Testis (tissue), 3 donors: Measurements from ENCODE around the gene IRF8. TPM values are rescaled to one million over a fixed set of nuclear protein-coding genes. Genes with fewer than 3 reads are reported as not detected.

Experiments used
- DNase-seq: peaks from one replicate; pipeline ENCODE4 v3.0.0-alpha.2; 2019
- H3K27ac ChIP-seq, 2 donors: fragments of 200-600 bp; sonication (generic); one replicate each; pipeline ENCODE4 v1.5.1; 2019
- H3K27me3 ChIP-seq: fragments of 200-600 bp; sonication (generic); one replicate; pipeline ENCODE4 v1.5.1; 2019
- H3K36me3 ChIP-seq: fragments of 200-600 bp; sonication (generic); one replicate; pipeline ENCODE4 v1.5.1; 2017; ENCODE audit warnings: low read depth; ENCODE audit errors: missing control alignments
- H3K4me1 ChIP-seq: fragments of 200-600 bp; sonication (generic); one replicate; pipeline ENCODE4 v1.5.1; 2019
- H3K4me3 ChIP-seq, 2 donors: fragments of 200-600 bp; sonication (generic); one replicate each; pipeline ENCODE4 v1.5.1; 2017 to 2019
- H3K9me3 ChIP-seq: fragments of 200-600 bp; sonication (generic); one replicate; pipeline ENCODE4 v1.5.1; 2017
- POLR2A ChIP-seq: fragments of 450-650 bp; IDR thresholded peaks from one replicate; pipeline ENCODE4 v1.6.1; 2017; ENCODE audit warnings: antibody characterized with exemption, mild to moderate bottlenecking, moderate library complexity
- WGBS, 2 donors: methylation state at CpG; one replicate each; pipeline ENCODE4 v1.1.5; 2018; 5-methylcytosine and 5-hydroxymethylcytosine counted together
- intact Hi-C: fragments of 100-400 bp; cut with DNase I; formaldehyde crosslinking; loops from one replicate; pipeline ENCODE4 v1.15.1; 2023; ENCODE audit warnings: low total_unique reads
- polyA plus RNA-seq: library from polyadenylated mRNA; stranded (reverse); fragments of 350-450 nt; fragmentation: Illumina TruSeq; extraction: RNeasy Lipid Tissue Mini Kit (QIAGEN cat#74804); gene quantifications from one replicate; pipeline ENCODE4 v1.2.3, GENCODE V29; 2014; ENCODE audit warnings: low read depth, low replicate concordance; ENCODE audit not compliant: insufficient read depth
- total RNA-seq, 2 donors: library from RNA; depleted of rRNA; stranded (reverse); fragments of >200 nt; gene quantifications; one replicate each; pipeline ENCODE4 v1.2.3, GENCODE V29; 2016
- TF ChIP-seq, protein P1 (sequence below), 3 experiments: fragments of 450-650 bp in 2 of 3; fragments of 200-600 bp in 1 of 3; sonication (generic) in 1 of 3; IDR thresholded peaks; one replicate each; pipeline ENCODE4 v1.5.1; 2016 to 2019; ENCODE audit warnings: antibody characterized with exemption in 3 of 3, mild to moderate bottlenecking in 2 of 3, moderate library complexity in 1 of 3

IRF8 gene
- total and polyA plus RNA-seq, 3 donors from 2014 or later = 7.2 to 15.0 (median 14.0) TPM

DNA sequence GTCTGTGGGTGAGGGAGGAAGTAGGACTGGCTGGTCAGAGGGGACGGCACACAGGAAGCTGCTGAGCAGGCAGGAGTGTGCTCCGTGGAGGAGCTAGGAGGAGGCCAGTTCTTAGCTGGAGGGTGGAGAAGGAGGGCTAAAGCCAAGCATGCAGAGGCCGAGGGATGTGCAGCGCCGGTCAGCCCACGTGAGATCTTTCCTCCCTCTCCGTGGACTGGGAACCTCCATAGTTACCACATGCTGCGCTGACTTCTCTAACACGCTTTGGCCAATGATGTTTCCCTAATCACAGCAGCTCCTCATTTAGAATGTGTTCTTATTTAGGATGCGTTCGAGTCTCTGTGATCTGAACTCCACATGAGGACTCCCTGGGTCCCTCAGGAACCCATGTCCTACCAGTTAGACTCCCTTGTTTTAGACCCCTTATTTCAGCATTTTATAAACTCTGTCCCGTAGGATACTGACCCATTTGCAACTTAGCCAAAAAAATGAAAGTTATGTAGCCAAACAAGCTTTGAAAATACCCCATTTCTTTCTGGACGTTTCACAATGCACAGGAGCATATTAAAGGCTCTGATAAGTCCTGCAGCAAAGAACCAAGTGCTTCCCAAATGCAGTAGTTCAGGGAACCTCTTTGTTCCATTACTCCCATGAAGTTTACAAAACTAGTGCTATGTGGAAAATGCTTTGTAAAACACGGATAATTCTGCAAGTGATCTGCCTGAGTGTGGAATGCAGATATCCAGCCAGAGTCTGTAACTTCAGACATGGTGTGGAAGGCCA, 51.4 kb downstream of the IRF8 start:
- DNase-seq = no peak
- H3K36me3 ChIP-seq = no peaks in the 10 kb centered on the region
- 61 to 62% methylated on average over 14 of the region's 14 CpGs for WGBS, 2 donors
- intact Hi-C loops = no loop called here
- no peaks in the 10 kb centered on the region for H3K27me3 ChIP-seq
- H3K9me3 ChIP-seq = no peaks in the 10 kb centered on the region
- no peak for TF ChIP-seq POLR2A
- TF ChIP-seq, protein P1, sequence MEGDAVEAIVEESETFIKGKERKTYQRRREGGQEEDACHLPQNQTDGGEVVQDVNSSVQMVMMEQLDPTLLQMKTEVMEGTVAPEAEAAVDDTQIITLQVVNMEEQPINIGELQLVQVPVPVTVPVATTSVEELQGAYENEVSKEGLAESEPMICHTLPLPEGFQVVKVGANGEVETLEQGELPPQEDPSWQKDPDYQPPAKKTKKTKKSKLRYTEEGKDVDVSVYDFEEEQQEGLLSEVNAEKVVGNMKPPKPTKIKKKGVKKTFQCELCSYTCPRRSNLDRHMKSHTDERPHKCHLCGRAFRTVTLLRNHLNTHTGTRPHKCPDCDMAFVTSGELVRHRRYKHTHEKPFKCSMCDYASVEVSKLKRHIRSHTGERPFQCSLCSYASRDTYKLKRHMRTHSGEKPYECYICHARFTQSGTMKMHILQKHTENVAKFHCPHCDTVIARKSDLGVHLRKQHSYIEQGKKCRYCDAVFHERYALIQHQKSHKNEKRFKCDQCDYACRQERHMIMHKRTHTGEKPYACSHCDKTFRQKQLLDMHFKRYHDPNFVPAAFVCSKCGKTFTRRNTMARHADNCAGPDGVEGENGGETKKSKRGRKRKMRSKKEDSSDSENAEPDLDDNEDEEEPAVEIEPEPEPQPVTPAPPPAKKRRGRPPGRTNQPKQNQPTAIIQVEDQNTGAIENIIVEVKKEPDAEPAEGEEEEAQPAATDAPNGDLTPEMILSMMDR (IDR thresholded peaks at IDR 0.05) = no peak
- no peak overlapping the region for H3K27ac ChIP-seq
- no peaks in the 10 kb centered on the region for H3K4me1 ChIP-seq
- H3K4me3 ChIP-seq = no peak overlapping the region

DNA sequence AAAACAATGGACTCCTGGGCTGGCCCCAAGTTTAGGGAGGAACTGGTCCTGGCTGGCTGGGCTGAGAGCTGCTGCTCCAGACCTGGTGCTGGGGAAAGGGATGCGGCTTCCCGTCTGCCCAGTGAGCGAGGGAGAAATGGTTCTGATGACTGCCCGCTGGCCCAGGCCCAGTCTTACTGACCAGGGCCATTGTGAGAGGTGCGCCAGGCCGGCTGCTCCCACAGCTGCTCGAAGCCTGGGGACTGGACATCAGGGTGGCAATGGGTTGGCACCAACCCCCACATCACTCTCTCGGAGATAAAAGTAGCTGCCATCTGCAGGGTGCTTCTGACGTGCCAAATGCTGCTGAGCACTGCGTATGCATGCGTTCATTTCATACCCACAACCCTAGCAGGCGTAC, 53.2 kb downstream of the IRF8 start:
- no peak for DNase-seq
- WGBS, 2 donors = 87 to 93% methylated on average over 9 to 12 of the region's 12 CpGs
- H3K36me3 ChIP-seq = no peaks in the 10 kb centered on the region
- H3K9me3 ChIP-seq = no peaks in the 10 kb centered on the region
- intact Hi-C loops = no loop called here
- no peak overlapping the region for H3K4me3 ChIP-seq
- TF ChIP-seq, protein P1 (IDR thresholded peaks at IDR 0.05) = no peak
- no peak for TF ChIP-seq POLR2A
- H3K27me3 ChIP-seq = no peaks in the 10 kb centered on the region
- H3K4me1 ChIP-seq = no peaks in the 10 kb centered on the region
- no peak overlapping the region for H3K27ac ChIP-seq

DNA sequence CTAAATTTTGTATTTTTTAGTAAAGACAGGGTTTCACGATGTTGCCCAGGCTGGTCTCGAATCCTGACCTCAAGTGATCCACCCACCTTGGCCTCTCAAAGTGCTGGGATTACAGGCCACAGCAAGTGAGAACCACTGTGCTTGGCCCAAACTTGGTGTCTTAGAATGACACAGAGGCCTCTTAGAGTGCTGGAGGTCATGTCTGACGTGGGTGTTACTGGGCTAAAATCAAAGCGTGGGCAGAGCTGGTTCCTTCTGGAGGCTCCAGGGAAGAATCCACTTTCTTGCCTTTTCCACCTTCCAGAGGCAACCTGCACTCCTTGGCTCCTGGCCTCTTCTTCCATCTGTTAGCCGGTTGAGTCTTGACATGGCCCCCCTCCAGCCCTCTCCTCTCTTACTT, 53.8 kb downstream of the IRF8 start:
- H3K27me3 ChIP-seq = no peaks in the 10 kb centered on the region
- H3K4me1 ChIP-seq = no peaks in the 10 kb centered on the region
- no peak overlapping the region for H3K4me3 ChIP-seq
- DNase-seq = no peak
- TF ChIP-seq, protein P1 (IDR thresholded peaks at IDR 0.05) = no peak
- no peak for TF ChIP-seq POLR2A
- H3K27ac ChIP-seq = no peak overlapping the region
- no peaks in the 10 kb centered on the region for H3K9me3 ChIP-seq
- intact Hi-C loops = no loop called here
- no peaks in the 10 kb centered on the region for H3K36me3 ChIP-seq
- WGBS, 2 donors = 92 to 97% methylated on average over 5 of the region's 5 CpGs

DNA sequence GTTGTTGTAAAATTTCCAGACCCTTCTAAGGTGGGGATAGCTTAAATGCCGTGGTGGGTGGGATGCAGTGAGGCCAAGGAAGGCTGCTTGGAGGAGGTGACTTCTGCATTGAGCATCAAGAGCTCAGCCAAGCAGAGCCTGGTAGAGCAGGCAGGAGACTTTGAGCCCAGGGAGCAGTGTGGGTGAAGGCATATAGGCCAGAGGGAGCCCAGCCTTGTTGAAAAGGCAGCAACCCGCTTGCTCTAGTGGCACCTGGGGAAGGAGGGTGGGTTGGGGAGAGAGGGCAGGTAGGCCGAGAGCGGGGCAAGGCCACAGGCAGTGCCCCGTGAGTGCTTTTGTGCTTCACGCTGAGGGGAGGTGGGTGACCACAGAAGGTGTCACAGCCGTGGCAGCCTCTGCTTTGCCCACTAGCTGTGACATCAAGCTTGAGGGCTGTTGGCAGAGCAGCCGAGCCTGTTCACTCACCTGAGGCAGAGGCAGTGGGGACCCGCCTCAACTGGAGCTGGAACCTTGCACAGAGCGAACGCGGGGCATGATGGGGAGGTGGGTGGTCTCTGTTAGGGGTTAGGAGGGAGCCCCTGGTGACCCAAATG, 56.1 kb downstream of the IRF8 start:
- no peak overlapping the region for H3K4me3 ChIP-seq
- H3K9me3 ChIP-seq = no peaks in the 10 kb centered on the region
- H3K27ac ChIP-seq = no peak overlapping the region
- WGBS, 2 donors = 90 to 96% methylated on average over 8 to 12 of the region's 12 CpGs
- intact Hi-C loops = no loop called here
- TF ChIP-seq, protein P1 (IDR thresholded peaks at IDR 0.05) = no peak
- no peak for TF ChIP-seq POLR2A
- no peak for DNase-seq
- no peaks in the 10 kb centered on the region for H3K36me3 ChIP-seq
- no peaks in the 10 kb centered on the region for H3K27me3 ChIP-seq
- H3K4me1 ChIP-seq = no peaks in the 10 kb centered on the region
